Mesothelial cell of epicardium (in vitro differentiated cells): Measurements from ENCODE around the gene PAK3. TPM values are rescaled to one million over a fixed set of nuclear protein-coding genes. Genes with fewer than 3 reads are reported as not detected.

Experiments
- DNase-seq, 2 experiments: peaks; one replicate each; pipeline ENCODE4 v3.0.0; 2021; ENCODE audit warnings: low spot score in 2 of 2; ENCODE audit not compliant: unreplicated experiment in 2 of 2
- H3K27ac Mint-ChIP-seq: 2 replicates; pipeline ENCODE4 v1.8.0; 2021; ENCODE audit warnings: mixed read lengths
- H3K27me3 Mint-ChIP-seq: 2 replicates; pipeline ENCODE4 v1.8.0; 2021; ENCODE audit warnings: low read depth, mixed read lengths
- H3K36me3 Mint-ChIP-seq: 2 replicates; pipeline ENCODE4 v1.8.0; 2021; ENCODE audit warnings: mixed read lengths
- H3K4me1 Mint-ChIP-seq: 2 replicates; pipeline ENCODE4 v1.8.0; 2021; ENCODE audit warnings: mixed read lengths
- H3K4me3 Mint-ChIP-seq: 2 replicates; pipeline ENCODE4 v1.8.0; 2021; ENCODE audit warnings: mild to moderate bottlenecking, moderate library complexity, mixed read lengths
- H3K9me3 Mint-ChIP-seq: 2 replicates; pipeline ENCODE4 v1.8.0; 2021; ENCODE audit warnings: mixed read lengths
- CTCF ChIP-seq: fragments of 200-600 bp; sonication (generic); IDR thresholded peaks from one replicate; pipeline ENCODE4 v1.5.0; 2021; ENCODE audit warnings: antibody characterized with exemption; ENCODE audit not compliant: unreplicated experiment
- total RNA-seq: library from RNA; stranded (reverse); gene quantifications from 3 replicates; pipeline ENCODE4 v1.2.1, GENCODE V29; 2021

PAK3 gene
- total RNA-seq, 1 donor from 2014 or later, result 4.2 TPM

- H3K27ac Mint-ChIP-seq, result no peak overlapping the region
- H3K4me3 Mint-ChIP-seq, result no peak overlapping the region
- H3K9me3 Mint-ChIP-seq, result no peaks in the 10 kb centered on the region
- H3K36me3 Mint-ChIP-seq, result no peaks in the 10 kb centered on the region
- H3K4me1 Mint-ChIP-seq, result peaks cover 14% of the 10 kb centered on the region
- H3K27me3 Mint-ChIP-seq, result no peaks in the 10 kb centered on the region
- no peak for DNase-seq
- TF ChIP-seq CTCF, result no peak
These were observed 27.1 kb downstream of the PAK3 start for GRCh38 chrX:111123125-111123524.

- Mint-ChIP-seq H3K4me3 (no peak overlapping the region), H3K36me3 (no peaks in the 10 kb centered on the region), H3K27me3 (no peaks in the 10 kb centered on the region), H3K9me3 (no peaks in the 10 kb centered on the region), H3K27ac (no peak overlapping the region), H3K4me1 (peaks cover 14% of the 10 kb centered on the region)
- no peak for DNase-seq
- no peak for TF ChIP-seq CTCF
These were observed 27.7 kb downstream of the PAK3 start for GRCh38 chrX:111123606-111124179.

- Mint-ChIP-seq H3K4me3 (no peak overlapping the region), H3K27ac (no peak overlapping the region), H3K36me3 (no peaks in the 10 kb centered on the region), H3K9me3 (no peaks in the 10 kb centered on the region), H3K27me3 (no peaks in the 10 kb centered on the region), H3K4me1 (peaks cover 9% of the 10 kb centered on the region)
- DNase-seq, result no peak
- no peak for TF ChIP-seq CTCF
These were observed 28.4 kb downstream of the PAK3 start for GRCh38 chrX:111124418-111124817.

- TF ChIP-seq CTCF, result no peak
- no peaks in the 10 kb centered on the region for H3K9me3 Mint-ChIP-seq
- no peaks in the 10 kb centered on the region for H3K4me1 Mint-ChIP-seq
- no peak overlapping the region for H3K27ac Mint-ChIP-seq
- H3K27me3 Mint-ChIP-seq, result no peaks in the 10 kb centered on the region
- H3K4me3 Mint-ChIP-seq, result no peak overlapping the region
- H3K36me3 Mint-ChIP-seq, result no peaks in the 10 kb centered on the region
- DNase-seq, result no peak
These were observed 31.0 kb downstream of the PAK3 start for GRCh38 chrX:111127038-111127437.

- no peak for DNase-seq
- Mint-ChIP-seq H3K9me3 (no peaks in the 10 kb centered on the region), H3K27me3 (no peaks in the 10 kb centered on the region), H3K4me3 (no peak overlapping the region), H3K36me3 (no peaks in the 10 kb centered on the region), H3K27ac (no peak overlapping the region), H3K4me1 (peaks cover 2% of the 10 kb centered on the region)
- TF ChIP-seq CTCF, result no peak
These were observed 33.9 kb downstream of the PAK3 start for GRCh38 chrX:111129921-111130320.

- no peaks in the 10 kb centered on the region for H3K27me3 Mint-ChIP-seq
- no peak for DNase-seq
- no peaks in the 10 kb centered on the region for H3K9me3 Mint-ChIP-seq
- TF ChIP-seq CTCF, result no peak
- no peak overlapping the region for H3K27ac Mint-ChIP-seq
- H3K36me3 Mint-ChIP-seq, result no peaks in the 10 kb centered on the region
- H3K4me1 Mint-ChIP-seq, result peaks cover 2% of the 10 kb centered on the region
- H3K4me3 Mint-ChIP-seq, result no peak overlapping the region
These were observed 35.6 kb downstream of the PAK3 start for GRCh38 chrX:111131572-111131971.
